ENCODE data around the gene SMOC2.

Gene SMOC2

DNA sequence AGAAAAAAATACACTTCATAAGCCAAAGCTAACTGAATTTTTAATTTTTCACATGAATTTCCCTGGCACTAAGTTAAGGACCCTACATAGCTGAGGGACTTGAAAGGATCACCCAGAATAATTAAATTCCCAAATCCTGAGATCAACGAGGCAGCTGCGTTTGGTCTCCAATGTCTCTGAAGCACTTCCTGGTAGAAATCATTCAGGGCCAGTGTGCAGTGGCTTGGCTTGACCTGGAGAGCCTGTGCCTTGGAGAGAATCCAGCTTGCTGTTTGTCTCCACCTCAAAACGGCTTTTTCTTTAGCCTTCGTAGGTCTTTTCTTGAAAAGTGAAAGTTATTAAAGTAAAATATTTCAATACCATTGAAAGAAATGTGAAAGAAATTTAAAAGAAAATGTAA is 92.4 kb downstream of the SMOC2 start:
- no peaks in the 10 kb centered on the region for H3K36me3 ChIP-seq (ENCODE audit: control insufficient read depth, insufficient read depth, low read length)
- H3K56ac ChIP-seq (ENCODE audit: low read length) = no peak overlapping the region
- no peak overlapping the region for H2AK5ac ChIP-seq (ENCODE audit: low read length)
- no peak overlapping the region for H3K27ac ChIP-seq (ENCODE audit: low read depth, low read length)
- H4K5ac ChIP-seq (ENCODE audit: low read length) = no peak overlapping the region
- H3K4me3 ChIP-seq (ENCODE audit: low read length) = no peak overlapping the region
- no peak overlapping the region for H3K23ac ChIP-seq (ENCODE audit: low read length)
- H3K4ac ChIP-seq (ENCODE audit: low read depth, low read length) = no peak overlapping the region
- no peak for DNase-seq
- no peak overlapping the region for H4K8ac ChIP-seq (ENCODE audit: low read depth, low read length)
- no peaks in the 10 kb centered on the region for H3K79me1 ChIP-seq (ENCODE audit: low read length)
- no peaks in the 10 kb centered on the region for H3K79me2 ChIP-seq (ENCODE audit: control insufficient read depth, insufficient read depth, low read length)
- no peak overlapping the region for H3K4me2 ChIP-seq (ENCODE audit: low read length)
- no peaks in the 10 kb centered on the region for H3K27me3 ChIP-seq (ENCODE audit: insufficient read depth, low read length, poor library complexity)
- H3K9ac ChIP-seq (ENCODE audit: low read length) = no peak overlapping the region
- H3K18ac ChIP-seq (ENCODE audit: low read length) = no peak overlapping the region
- no CpG with 5 or more reads among the region's 4 CpGs for WGBS (ENCODE audit: extremely low coverage, insufficient coverage, low lambda C conversion rate)
- no peaks in the 10 kb centered on the region for H3K4me1 ChIP-seq (ENCODE audit: control insufficient read depth, low read depth, low read length)
- H2BK15ac ChIP-seq (replicated peaks; ENCODE audit: low read depth) = no peak overlapping the region
- no peak overlapping the region for H2BK5ac ChIP-seq (ENCODE audit: low read length)
- no peak overlapping the region for H2BK120ac ChIP-seq (ENCODE audit: low read depth, low read length)

- Histone ChIP-seq H3K9ac (ENCODE audit: low read length) (no peak overlapping the region), H3K4me2 (ENCODE audit: low read length) (no peak overlapping the region), H3K23ac (ENCODE audit: low read length) (no peak overlapping the region), H3K79me1 (ENCODE audit: low read length) (no peaks in the 10 kb centered on the region), H3K4me1 (ENCODE audit: control insufficient read depth, low read depth, low read length) (no peaks in the 10 kb centered on the region), H2BK5ac (ENCODE audit: low read length) (no peak overlapping the region), H3K56ac (ENCODE audit: low read length) (no peak overlapping the region), H4K5ac (ENCODE audit: low read length) (no peak overlapping the region), H2BK15ac (replicated peaks; ENCODE audit: low read depth) (no peak overlapping the region), H3K36me3 (ENCODE audit: control insufficient read depth, insufficient read depth, low read length) (no peaks in the 10 kb centered on the region), H3K4me3 (ENCODE audit: low read length) (no peak overlapping the region), H2BK120ac (ENCODE audit: low read depth, low read length) (no peak overlapping the region), H4K8ac (ENCODE audit: low read depth, low read length) (no peak overlapping the region), H3K27ac (ENCODE audit: low read depth, low read length) (no peak overlapping the region), H2AK5ac (ENCODE audit: low read length) (no peak overlapping the region), H3K79me2 (ENCODE audit: control insufficient read depth, insufficient read depth, low read length) (no peaks in the 10 kb centered on the region), H3K27me3 (ENCODE audit: insufficient read depth, low read length, poor library complexity) (no peaks in the 10 kb centered on the region), H3K18ac (ENCODE audit: low read length) (no peak overlapping the region), H3K4ac (ENCODE audit: low read depth, low read length) (no peak overlapping the region)
- no CpG with 5 or more reads among the region's 6 CpGs for WGBS (ENCODE audit: extremely low coverage, insufficient coverage, low lambda C conversion rate)
- no peak for DNase-seq
These were observed 93.3 kb downstream of the SMOC2 start for GRCh38 chr6:168534265-168534664.

- Histone ChIP-seq H3K18ac (ENCODE audit: low read length) (no peak overlapping the region), H3K4me2 (ENCODE audit: low read length) (no peak overlapping the region), H3K4me3 (ENCODE audit: low read length) (no peak overlapping the region), H3K56ac (ENCODE audit: low read length) (no peak overlapping the region), H3K27ac (ENCODE audit: low read depth, low read length) (no peak overlapping the region), H2BK120ac (ENCODE audit: low read depth, low read length) (no peak overlapping the region), H4K5ac (ENCODE audit: low read length) (no peak overlapping the region), H3K27me3 (ENCODE audit: insufficient read depth, low read length, poor library complexity) (no peaks in the 10 kb centered on the region), H2BK15ac (replicated peaks; ENCODE audit: low read depth) (no peak overlapping the region), H3K4ac (ENCODE audit: low read depth, low read length) (no peak overlapping the region), H4K8ac (ENCODE audit: low read depth, low read length) (no peak overlapping the region), H3K23ac (ENCODE audit: low read length) (no peak overlapping the region), H3K36me3 (ENCODE audit: control insufficient read depth, insufficient read depth, low read length) (no peaks in the 10 kb centered on the region), H3K79me1 (ENCODE audit: low read length) (no peaks in the 10 kb centered on the region), H3K79me2 (ENCODE audit: control insufficient read depth, insufficient read depth, low read length) (no peaks in the 10 kb centered on the region), H2AK5ac (ENCODE audit: low read length) (no peak overlapping the region), H2BK5ac (ENCODE audit: low read length) (no peak overlapping the region), H3K9ac (ENCODE audit: low read length) (no peak overlapping the region), H3K4me1 (ENCODE audit: control insufficient read depth, low read depth, low read length) (peaks cover 2% of the 10 kb centered on the region)
- no CpG with 5 or more reads among the region's 22 CpGs for WGBS (ENCODE audit: extremely low coverage, insufficient coverage, low lambda C conversion rate)
- no peak for DNase-seq
These were observed 94.7 kb downstream of the SMOC2 start for GRCh38 chr6:168535711-168536110.

DNA sequence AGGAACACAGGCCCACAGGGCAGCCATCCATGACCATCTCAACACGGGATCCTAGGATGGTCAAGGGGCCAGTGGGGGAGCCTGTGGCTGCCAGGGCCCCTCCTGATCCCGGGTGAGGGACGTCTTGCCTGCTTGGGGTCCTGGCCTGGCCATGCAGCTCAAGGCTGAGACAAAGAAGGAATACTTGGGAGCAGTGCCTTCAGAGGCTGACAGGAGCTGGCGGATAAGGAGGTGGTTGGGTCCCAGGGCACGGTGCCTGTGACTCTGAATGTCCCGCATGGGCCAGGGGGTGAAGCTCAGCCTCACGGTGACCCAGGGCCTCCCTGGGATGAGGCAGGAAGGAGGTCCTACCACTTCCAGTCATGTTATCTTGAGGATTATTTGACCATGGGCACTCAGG is 95.2 kb downstream of the SMOC2 start:
- Histone ChIP-seq H3K36me3 (ENCODE audit: control insufficient read depth, insufficient read depth, low read length) (no peaks in the 10 kb centered on the region), H2AK5ac (ENCODE audit: low read length) (no peak overlapping the region), H3K4me1 (ENCODE audit: control insufficient read depth, low read depth, low read length) (peaks cover 5% of the 10 kb centered on the region), H3K18ac (ENCODE audit: low read length) (no peak overlapping the region), H3K79me2 (ENCODE audit: control insufficient read depth, insufficient read depth, low read length) (no peaks in the 10 kb centered on the region), H3K23ac (ENCODE audit: low read length) (no peak overlapping the region), H3K27ac (ENCODE audit: low read depth, low read length) (no peak overlapping the region), H3K79me1 (ENCODE audit: low read length) (no peaks in the 10 kb centered on the region), H4K5ac (ENCODE audit: low read length) (no peak overlapping the region), H3K4ac (ENCODE audit: low read depth, low read length) (no peak overlapping the region), H2BK120ac (ENCODE audit: low read depth, low read length) (no peak overlapping the region), H3K4me3 (ENCODE audit: low read length) (no peak overlapping the region), H3K27me3 (ENCODE audit: insufficient read depth, low read length, poor library complexity) (no peaks in the 10 kb centered on the region), H3K4me2 (ENCODE audit: low read length) (no peak overlapping the region), H3K9ac (ENCODE audit: low read length) (no peak overlapping the region), H3K56ac (ENCODE audit: low read length) (no peak overlapping the region), H2BK5ac (ENCODE audit: low read length) (no peak overlapping the region), H4K8ac (ENCODE audit: low read depth, low read length) (no peak overlapping the region), H2BK15ac (replicated peaks; ENCODE audit: low read depth) (no peak overlapping the region)
- no CpG with 5 or more reads among the region's 7 CpGs for WGBS (ENCODE audit: extremely low coverage, insufficient coverage, low lambda C conversion rate)
- DNase-seq = no peak

DNA sequence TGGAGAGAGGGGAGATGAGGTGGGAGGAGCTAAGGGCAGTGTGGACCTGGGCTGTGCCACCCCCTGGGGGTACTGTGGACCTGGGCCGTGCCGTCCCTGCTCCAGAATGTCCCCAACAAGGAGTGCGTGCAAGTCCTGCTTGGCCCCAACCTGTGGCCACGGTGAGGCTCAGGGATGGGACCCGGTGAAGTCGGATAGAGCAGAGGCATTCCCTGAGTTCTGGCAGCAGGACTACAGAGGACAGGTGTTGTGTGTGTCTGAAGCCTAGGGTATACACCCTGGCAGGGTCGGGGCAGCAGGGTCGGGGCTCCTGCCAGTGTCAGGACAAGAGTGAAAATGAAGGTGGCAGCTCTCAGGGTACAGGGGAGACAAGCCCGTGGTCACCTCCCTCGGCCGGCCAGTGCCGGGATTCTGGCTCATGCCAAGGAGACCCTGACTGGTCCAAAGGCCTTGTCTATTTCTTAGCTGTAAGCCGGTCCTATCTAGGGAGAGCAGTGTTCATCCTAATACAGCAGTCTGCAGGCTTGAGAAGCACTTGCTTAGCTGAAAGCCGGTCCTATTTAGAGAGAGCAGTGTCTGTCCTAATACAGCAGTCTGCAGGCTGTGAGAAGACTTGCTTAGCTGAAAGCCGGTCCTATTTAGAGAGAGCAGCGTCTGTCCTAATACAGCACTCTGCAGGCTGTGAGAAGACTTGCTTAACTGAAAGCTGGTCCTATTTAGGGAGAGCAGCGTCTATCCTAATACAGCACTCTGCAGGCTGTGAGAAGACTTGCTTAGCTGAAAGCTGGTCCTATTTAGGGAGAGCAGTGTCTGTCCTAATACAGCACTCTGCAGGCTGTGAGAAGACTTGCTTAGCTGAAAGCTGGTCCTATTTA is 95.9 kb downstream of the SMOC2 start:
- Histone ChIP-seq H3K79me2 (ENCODE audit: control insufficient read depth, insufficient read depth, low read length) (no peaks in the 10 kb centered on the region), H2BK15ac (replicated peaks; ENCODE audit: low read depth) (no peak overlapping the region), H3K36me3 (ENCODE audit: control insufficient read depth, insufficient read depth, low read length) (no peaks in the 10 kb centered on the region), H3K9ac (ENCODE audit: low read length) (no peak overlapping the region), H3K23ac (ENCODE audit: low read length) (no peak overlapping the region), H3K4ac (ENCODE audit: low read depth, low read length) (no peak overlapping the region), H3K27me3 (ENCODE audit: insufficient read depth, low read length, poor library complexity) (no peaks in the 10 kb centered on the region), H4K5ac (ENCODE audit: low read length) (no peak overlapping the region), H2AK5ac (ENCODE audit: low read length) (no peak overlapping the region), H3K4me3 (ENCODE audit: low read length) (no peak overlapping the region), H3K27ac (ENCODE audit: low read depth, low read length) (no peak overlapping the region), H3K56ac (ENCODE audit: low read length) (no peak overlapping the region), H3K79me1 (ENCODE audit: low read length) (no peaks in the 10 kb centered on the region), H4K8ac (ENCODE audit: low read depth, low read length) (no peak overlapping the region), H3K4me1 (ENCODE audit: control insufficient read depth, low read depth, low read length) (peaks cover 5% of the 10 kb centered on the region), H3K18ac (ENCODE audit: low read length) (no peak overlapping the region), H2BK120ac (ENCODE audit: low read depth, low read length) (no peak overlapping the region), H3K4me2 (ENCODE audit: low read length) (no peak overlapping the region), H2BK5ac (ENCODE audit: low read length) (no peak overlapping the region)
- no peak for DNase-seq
- WGBS (ENCODE audit: extremely low coverage, insufficient coverage, low lambda C conversion rate) = no CpG with 5 or more reads among the region's 17 CpGs

DNA sequence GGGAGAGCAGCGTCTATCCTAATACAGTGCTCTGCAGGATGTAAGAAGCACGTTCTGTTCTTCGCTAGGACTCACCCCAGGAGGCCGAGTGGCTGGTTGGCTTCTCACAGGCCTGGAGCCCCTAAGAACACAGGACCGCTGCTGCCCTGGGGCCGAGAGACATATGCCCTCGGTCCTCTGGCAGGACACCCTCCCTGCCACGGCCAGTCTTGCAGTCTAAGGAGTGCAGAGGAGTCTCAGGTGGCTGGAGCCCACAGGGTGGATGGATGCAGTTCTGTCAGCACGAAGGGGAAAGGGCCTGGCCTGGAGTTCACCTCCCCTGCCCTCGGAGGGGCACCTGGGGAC is 96.5 kb downstream of the SMOC2 start:
- Histone ChIP-seq H3K4me1 (ENCODE audit: control insufficient read depth, low read depth, low read length) (peaks cover 5% of the 10 kb centered on the region), H2AK5ac (ENCODE audit: low read length) (no peak overlapping the region), H4K8ac (ENCODE audit: low read depth, low read length) (no peak overlapping the region), H3K4me2 (ENCODE audit: low read length) (no peak overlapping the region), H2BK120ac (ENCODE audit: low read depth, low read length) (no peak overlapping the region), H3K23ac (ENCODE audit: low read length) (no peak overlapping the region), H2BK5ac (ENCODE audit: low read length) (no peak overlapping the region), H3K27ac (ENCODE audit: low read depth, low read length) (no peak overlapping the region), H3K27me3 (ENCODE audit: insufficient read depth, low read length, poor library complexity) (no peaks in the 10 kb centered on the region), H3K36me3 (ENCODE audit: control insufficient read depth, insufficient read depth, low read length) (no peaks in the 10 kb centered on the region), H3K9ac (ENCODE audit: low read length) (no peak overlapping the region), H3K18ac (ENCODE audit: low read length) (no peak overlapping the region), H3K79me1 (ENCODE audit: low read length) (no peaks in the 10 kb centered on the region), H3K4ac (ENCODE audit: low read depth, low read length) (no peak overlapping the region), H4K5ac (ENCODE audit: low read length) (no peak overlapping the region), H2BK15ac (replicated peaks; ENCODE audit: low read depth) (no peak overlapping the region), H3K4me3 (ENCODE audit: low read length) (no peak overlapping the region), H3K56ac (ENCODE audit: low read length) (no peak overlapping the region), H3K79me2 (ENCODE audit: control insufficient read depth, insufficient read depth, low read length) (no peaks in the 10 kb centered on the region)
- DNase-seq = no peak
- WGBS (ENCODE audit: extremely low coverage, insufficient coverage, low lambda C conversion rate) = no CpG with 5 or more reads among the region's 10 CpGs

All from mesendoderm (in vitro differentiated cells).